GM21423 (cell line): ENCODE measurements around the gene CDH3.
"Not testable (repeated sequence)": the region's sequence is repeated elsewhere in the genome, so short reads cannot be mapped to it uniquely, and the experiment has no call there.

Experiments used
- ATAC-seq: cut with Tn5 transposase; IDR thresholded peaks from one replicate; pipeline ENCODE4 v1.9.1; 2021; ENCODE audit warnings: mild to moderate bottlenecking, moderate library complexity; ENCODE audit not compliant: unreplicated experiment

The CDH3 gene

DNA sequence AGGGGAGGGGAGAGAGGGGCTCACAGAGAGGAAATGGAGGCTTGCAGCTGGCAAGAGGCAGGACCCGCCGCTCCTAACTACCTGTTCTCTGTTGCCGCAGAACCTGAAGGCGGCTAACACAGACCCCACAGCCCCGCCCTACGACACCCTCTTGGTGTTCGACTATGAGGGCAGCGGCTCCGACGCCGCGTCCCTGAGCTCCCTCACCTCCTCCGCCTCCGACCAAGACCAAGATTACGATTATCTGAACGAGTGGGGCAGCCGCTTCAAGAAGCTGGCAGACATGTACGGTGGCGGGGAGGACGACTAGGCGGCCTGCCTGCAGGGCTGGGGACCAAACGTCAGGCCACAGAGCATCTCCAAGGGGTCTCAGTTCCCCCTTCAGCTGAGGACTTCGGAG is 53.0 kb downstream of the CDH3 start:
- ATAC-seq = no peak

DNA sequence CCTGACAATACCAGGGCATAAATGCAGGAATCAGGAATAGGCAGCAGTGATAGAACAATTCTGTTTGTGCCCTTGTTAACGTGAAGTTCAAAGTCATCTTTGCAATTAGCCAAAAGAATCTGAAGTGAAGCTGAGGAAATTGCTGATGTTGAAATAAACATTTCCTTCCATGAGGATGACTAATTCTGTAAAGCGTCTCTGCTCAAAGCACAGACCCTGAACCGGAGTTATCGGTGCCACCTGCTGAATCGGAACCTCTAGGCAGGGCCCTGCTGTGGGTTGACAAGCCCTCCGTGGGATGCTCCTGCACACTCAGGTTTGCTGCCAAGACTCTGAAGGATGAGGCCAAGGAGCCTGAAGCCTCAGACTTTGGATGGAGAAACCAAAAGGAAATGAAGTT is 55.0 kb downstream of the CDH3 start:
- no peak for ATAC-seq

DNA sequence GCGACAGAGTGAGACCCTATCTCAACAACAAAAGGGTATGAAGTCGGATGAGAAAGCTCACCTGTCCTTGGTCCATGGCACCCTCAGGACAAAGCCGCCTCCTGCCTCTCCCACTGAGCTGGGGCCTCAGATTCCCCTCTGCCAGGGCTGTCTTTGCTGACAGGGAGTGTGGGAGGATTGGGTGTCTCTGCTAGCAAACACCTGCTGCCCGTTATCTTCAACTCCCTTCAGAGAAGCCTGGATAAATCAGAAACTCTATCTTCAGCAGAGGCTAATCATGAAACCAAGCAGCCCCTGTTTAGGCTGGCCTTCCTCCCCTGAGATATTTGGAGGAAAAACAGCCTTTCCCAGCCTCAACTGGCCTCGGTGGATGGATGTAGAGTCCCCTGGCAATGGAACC is 55.7 kb downstream of the CDH3 start:
- ATAC-seq = no peak

DNA sequence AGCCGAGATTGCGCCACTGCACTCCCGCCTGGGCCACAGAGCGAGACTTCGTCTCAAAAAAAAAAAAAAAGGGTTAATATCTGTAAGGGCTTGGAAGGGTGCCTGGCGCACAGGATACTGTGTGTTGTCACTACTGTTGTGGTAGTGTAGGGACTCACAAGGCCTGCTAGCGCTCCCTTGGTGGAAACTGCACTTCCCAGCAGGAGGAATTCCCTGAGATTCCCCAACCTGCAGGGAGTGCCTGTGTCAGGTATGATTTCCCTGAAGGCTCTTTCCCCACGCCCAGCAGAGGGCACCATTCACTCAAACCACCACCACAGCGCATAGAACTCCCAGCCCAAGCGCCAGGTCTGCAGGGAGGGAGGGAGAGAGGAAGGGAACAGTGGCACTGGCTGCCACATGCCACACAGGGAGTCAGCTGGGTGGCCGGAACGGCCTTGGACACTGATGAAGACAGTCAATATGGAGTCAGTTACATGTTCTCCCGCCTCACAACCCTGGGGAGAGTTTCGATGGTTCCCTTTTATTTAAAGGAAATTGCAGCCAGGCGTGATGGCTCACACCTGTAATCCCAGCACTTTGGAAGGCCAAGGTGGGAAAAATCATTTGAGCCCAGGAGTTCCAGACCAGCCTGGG is 59.2 kb downstream of the CDH3 start:
- ATAC-seq = no peak

DNA sequence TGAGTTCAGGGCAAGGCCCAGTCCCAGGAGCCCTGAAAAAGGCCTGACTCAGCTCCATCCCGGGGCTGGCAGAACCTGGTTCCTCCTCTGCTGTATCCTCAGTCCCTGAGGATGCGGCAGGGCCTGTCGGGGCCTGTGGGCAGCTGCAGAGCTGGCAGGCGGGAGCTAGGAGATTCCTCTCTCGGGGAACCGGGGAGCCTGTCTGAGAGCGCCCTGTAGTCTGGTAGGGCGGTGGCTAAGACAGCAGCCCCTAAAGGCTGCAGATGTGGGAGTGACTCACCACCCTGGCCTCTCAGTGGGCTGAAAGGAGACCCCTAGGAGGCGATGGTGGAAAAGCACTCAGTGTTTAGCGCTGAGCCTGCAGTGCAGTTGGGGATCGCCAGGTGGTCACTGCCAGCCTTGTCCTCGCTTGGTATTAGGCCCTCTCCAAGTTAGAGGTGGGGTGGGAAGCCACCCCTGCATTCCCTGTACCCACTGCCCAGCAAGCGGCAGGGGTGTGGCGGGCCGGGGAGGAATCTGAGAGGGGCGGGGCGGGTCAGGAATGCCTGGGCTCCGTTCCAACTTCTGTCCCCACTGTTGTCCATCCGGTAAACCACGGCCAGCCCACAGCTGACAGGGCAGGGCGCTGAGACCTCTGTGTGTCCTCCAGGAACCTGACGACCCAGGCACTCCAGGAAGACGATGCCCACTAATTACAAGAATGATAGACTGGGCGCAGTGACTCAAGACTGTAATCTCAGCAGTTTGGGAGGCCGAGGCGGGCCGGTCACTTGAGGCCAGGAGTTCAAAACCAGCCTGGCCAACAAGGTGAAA is 62.4 kb downstream of the CDH3 start:
- no peak for ATAC-seq

DNA sequence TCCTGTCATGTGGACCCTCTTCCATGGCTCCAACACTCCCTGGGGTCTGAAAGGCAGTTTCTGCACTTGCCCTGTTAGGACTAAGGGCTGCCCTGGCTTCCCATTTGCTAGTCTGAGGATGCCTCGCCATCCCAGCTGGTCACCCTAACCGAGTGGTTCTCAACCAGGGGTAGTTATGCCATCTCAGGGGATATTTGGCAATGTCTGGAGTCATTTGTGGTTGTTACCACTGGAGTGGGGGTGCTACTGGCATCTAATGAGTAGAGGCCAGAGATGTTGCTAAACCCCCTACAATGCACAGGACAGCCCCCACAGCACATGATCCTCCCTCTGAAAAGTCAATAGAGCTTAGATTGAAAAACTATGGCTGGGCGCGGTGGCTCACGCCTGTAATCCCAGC is 65.1 kb downstream of the CDH3 start:
- ATAC-seq = no peak

DNA sequence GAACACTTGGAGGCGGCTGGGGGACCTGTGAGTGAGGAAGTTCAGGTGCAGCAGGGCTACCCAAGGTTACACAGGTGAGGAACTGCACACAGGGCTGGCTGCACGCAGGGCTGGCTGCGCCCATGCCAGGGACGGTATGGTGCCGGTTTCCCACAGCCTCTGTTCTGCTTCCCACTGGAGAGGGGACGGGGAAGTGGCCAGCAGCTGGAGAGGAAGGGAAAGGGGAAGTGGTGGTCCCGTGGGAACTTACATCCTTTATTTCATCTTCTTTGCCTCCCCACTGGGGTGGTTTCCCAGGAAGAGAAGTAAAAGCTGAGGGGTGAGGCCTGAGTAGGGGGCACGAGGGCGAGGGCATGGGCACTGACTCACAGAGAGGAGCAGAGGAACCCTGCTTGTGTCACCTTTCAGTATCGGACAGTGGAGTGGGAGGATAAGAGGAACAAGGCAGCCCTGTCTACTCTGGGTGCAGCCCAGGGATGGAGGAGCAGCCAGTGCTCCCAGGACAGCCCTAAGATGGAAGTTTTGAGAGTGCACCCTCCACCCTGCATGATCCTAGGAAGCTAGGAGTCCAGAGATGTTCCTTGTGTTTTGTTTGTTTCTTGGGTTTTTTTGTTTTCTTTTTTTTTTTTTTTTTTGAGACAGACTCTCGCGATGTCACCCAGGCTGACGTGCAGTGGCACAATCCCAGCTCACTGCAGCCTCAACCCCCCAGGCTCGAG is 66.5 kb downstream of the CDH3 start:
- no peak for ATAC-seq

DNA sequence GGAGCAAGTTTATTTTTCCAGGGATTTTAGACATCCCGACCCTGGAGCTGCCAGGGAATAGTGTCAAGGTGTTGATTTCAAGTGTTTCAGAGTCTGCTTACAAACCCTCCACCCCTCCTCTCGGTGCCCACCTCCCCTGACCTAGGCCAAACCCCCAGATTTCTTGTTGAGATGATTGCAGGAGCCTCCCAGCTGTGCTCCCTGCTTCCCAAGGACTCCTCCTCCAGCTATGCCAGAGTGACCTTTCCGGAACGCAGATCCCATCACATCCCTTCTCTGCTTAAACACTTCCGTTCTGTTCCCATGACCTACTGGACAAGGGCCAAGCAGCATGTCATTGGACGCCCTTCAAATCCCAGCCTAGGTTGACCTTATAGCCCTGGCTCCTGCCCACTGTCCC is 68.3 kb downstream of the CDH3 start:
- no peak for ATAC-seq

DNA sequence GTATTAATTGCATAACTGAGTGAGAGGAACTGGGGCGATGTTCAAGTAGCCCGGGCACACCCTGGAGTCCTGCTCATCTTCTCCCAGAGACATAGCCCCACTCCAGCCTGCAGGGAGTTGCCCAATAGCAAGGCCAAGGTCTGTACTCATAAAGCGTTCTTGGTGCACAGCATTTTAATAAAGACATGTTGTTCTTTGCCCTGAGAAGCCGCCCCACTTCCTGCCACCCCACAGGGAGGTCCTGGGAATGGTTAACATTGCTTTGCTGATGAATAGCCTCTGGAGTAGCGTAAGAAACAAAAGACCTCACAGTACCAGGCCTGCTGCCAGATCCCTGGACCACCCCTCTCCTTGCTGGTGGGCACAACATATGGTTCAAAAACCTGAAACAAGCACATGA is 70.4 kb downstream of the CDH3 start:
- no peak for ATAC-seq

DNA sequence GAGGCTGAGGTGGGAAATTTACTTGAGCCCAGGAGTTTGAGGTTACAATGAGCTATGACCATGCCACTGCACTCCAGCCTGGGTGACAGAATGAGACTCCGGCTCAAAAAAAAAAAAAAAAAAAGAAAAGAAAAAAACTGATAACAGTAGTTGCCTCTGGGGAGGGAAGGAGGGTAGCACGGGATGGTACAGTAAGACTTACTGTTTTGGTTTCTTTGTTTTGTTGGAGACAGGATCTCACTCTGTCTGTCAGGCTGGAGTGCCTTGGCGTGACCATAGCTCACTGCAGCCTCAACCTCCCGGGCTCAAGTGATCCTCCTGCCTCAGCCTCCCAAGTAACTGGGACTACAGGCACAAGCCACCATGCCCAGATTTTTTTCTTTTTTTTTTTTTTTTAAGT is 71.4 kb downstream of the CDH3 start:
- ATAC-seq = not testable (repeated sequence)

DNA sequence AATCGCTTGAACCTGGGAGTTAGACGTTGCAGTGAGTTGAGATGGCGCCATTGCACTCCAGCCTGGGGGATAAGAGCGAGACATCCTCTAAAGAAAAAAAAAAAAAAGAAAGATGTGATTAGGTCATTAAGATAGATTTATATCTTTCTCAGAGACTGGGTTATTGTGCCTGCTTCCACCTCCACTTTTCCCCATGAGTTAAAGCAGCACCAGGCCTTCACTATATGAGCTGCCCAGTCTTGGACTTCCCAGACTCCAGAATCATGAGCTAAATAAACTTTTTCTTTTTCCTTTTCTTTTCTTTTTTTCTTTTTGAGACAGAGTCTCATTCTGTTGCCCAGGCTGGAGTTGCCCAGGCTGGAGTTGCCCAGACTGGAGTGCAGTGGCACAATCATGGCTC is 72.6 kb downstream of the CDH3 start:
- no peak for ATAC-seq

DNA sequence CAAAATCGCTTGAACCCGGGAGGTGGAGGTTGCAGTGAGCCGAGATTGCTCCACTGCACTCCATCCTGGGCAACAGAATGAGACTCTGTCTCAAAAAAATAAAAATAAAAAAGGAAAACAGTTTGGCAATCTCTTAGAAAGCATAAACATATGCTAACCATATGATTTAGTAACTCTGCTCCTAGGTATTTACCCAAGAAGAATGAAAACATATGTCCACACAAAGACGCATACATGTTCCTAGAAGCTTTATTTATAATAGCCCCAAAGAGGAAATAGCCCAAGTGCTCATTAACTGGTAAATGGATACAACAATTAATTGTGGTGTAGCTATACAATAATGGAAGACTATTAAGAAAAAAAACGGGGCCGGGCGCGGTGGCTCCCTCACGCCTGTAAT is 73.5 kb downstream of the CDH3 start:
- ATAC-seq = no peak

DNA sequence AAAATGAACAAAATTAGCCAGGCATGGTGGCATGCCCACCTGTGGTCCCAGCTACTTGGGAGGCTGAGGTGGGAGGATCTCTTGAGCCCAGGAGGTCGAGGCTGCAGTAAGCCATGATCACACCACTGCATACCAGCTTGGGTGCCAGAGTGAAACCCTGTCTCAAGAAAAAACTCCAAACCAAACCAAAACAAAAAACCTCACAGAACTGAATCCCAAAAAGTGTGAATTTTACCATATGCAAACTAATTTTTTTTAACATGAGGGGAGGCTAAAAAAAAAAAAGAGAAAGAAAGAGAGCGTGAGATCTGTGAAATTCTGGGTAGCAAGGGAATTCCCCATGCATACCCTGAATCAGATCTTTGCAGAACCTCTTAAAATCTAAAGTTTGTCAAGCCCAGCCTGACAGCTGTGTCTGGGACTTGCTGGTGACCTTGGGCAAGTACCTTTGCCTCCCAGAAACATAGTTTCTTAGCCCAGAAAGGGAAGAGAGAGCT is 74.9 kb downstream of the CDH3 start:
- peak; percentile 79 for ATAC-seq

DNA sequence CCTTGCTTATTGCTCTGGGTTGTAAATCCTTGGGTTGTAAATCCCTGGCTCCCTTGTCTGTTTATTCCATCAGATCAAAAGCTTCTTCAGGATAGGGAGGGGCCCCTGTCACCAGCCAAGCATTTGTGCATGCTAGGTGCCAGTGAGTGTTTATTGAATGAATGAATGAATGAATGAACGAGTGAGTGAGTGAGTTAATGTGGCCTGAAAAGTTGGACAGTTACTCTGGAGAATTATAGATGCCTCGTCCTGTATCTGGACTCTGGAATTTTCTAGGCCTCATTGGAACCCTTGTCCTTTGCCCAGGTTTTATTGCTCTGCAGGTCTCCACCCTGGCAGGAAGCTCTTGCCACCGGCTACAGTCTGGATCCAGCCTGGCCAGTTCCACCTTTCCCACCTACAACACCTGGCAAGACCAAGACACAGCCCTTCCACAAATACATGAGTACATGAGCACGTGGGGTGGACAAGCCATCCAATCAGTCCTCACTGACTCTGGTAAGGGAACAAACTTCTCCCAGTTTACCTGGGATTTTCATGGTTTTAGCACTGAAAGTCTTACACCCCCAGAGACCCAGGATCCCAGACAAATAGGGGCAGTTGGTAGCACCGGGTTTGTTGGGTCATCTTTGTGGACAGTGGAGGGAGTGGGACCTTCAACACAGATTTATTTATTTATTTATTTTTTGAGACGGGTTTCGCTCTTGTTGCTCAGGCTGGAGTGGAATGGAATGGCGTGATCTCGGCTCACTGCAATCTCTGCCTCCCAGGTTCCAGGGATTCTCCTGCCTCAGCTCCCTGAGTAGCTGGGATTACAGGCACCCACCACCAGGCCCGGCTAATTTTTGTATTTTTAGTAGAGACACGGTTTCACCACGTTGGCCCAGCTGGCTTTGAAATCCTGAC is 77.3 kb downstream of the CDH3 start:
- no peak for ATAC-seq

DNA sequence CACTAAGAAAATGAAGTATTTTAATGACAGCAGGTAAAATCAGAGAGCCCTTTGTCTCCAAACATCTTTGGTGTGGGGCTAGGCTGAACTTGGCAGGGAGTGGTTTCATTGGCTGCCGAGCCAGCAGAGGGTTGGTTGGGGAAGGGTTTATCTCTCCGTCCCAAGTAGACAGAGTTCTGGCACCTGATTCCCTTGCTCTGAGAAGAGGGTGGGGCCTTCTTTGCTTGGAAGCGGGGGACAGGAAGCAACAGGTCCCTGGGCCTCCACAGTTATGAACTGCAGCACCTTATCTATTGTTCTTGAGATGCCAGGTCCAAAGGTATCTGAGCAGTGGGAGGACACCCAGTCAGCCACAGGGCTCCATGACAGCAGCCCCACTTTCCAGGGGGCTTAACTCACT is 79.7 kb downstream of the CDH3 start:
- ATAC-seq = no peak

DNA sequence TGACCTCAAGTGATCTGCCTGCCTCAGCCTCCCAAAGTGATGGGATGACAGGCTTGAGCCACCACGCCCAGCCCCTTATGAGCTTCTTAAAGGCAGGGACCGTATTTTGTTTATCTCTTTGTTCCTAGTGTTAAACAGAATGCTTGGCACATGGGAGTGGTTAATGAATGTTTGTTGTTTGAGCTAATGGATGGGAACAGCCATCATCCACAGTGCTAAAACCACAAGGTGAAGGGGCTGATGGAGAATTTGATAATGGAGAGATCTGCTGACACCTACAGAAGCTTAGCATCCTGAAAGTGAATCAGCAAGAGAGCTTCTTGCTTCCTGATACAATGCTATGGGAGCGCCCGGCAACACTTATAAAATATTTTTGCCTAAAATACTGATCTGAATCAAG is 83.4 kb downstream of the CDH3 start:
- ATAC-seq = no peak

DNA sequence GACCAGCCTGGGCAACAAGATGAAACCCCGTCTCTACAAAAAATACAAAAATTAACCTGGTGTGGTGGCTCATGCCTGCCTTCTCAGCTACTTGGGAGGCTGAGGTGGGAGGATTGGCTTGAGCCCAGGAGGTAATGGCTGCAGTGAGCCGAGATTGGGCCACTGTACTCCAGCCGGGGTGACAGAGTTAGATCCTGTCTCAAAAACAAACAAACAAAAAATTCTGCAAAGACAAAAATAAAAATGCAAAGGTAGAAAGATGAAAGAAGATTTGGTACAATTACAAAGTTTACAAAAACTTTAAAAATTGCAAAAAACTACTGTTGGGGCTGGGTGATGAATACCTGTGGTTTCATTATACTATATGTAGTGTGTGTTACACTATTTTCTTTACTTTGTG is 86.5 kb downstream of the CDH3 start:
- no peak for ATAC-seq

DNA sequence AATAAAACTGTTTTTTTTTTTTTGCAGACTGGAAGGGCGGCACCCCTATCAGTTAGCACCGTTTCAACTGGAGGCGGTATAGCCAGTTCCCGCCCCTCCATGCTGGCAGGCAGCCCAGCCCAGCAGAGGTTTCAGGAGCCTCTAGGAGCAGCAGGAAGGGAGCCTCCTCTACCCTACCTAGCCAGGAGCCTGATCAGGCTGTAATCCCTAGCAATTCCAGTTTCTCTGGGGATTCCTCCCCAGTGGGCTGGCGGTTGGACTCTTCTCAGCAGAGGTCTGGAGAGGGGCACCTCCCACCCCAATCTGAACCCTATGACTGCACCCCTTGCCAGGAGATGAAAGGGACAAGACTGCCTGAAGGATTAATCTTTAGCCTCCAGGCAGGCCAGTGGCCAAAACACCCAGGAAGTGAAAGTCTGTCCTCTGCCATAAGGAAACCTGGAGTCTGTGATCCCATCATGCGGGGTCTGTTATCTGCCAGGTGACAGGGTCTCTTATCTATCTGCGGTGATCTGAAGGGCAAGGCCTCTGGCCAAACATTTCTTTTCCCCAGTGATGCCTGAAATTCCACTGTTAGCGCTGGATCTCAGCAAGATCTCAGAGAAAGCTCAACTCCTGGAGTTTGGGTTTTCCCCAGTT is 87.1 kb downstream of the CDH3 start:
- ATAC-seq = no peak

DNA sequence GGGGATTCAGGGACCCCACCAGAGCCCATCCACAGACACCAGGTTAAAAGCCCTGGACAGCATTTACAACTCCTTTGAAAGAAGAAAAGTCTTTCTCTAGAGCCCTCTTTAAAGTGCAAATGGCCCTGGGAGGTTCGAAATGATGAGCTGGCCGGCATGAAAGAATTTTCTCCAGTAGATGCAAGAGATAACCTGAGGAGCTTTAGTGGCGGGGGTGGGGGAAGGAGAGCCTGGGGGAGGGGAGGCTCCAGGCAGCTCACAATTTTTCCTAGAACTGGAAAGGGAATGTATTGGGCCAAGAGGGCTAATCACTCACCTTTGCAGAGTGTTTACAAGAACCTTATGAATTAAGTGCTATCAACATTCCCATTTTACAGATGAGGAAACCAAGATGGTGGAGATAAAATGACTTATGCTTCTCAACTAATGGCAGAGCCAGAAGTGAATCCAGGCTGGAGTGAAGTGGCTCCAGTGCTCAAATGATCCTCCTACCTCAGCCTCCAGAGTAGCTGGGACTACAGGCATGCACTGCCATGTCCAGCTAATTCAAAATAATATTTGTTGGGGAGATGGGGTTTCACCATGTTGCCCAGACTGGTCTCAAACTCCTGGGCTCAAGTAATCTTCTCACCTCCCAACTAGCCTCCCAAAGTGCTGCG is 87.8 kb downstream of the CDH3 start:
- ATAC-seq = no peak

DNA sequence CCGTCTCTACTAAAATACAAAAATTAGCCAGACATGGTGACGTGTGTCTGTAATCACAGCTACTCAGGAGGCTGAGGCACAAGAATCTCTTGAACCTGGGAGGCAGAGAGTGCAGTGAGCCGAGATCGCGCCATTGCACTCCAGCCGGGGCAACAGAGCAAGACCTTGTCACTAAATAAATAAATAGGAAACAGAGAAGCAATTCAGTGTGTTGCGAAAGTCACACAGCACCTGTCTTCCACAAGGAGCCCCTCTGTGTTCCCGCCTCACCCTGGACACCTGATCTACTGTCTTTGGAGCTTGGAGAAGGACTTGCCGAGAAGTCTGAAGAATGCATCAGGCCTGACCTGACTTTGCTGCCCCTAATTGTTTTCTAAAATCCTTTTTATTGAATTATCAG is 88.5 kb downstream of the CDH3 start:
- ATAC-seq = no peak
